ENCODE measurements around the gene BNC2.

The BNC2 gene

DNA sequence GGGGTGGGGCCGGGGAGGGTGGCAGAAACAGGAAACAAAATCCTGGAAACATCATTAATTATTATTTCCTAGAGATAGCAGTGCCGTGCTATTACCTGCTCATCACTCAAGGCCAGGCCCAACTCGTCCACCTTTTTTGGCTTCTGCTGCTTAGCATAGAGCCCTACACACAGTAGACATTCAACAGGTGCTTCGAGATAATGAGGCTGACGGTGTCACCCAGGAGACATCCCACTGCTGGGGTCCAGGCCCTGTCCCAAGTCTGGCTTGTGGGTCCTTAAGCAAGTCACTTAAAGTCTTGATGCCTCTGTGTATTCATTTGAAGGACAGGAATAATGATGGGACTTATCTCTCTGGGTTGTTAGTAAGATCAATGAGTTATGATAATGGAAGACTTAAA, 506.6 kb downstream of the BNC2 start:
- TF ChIP-seq, protein P1, sequence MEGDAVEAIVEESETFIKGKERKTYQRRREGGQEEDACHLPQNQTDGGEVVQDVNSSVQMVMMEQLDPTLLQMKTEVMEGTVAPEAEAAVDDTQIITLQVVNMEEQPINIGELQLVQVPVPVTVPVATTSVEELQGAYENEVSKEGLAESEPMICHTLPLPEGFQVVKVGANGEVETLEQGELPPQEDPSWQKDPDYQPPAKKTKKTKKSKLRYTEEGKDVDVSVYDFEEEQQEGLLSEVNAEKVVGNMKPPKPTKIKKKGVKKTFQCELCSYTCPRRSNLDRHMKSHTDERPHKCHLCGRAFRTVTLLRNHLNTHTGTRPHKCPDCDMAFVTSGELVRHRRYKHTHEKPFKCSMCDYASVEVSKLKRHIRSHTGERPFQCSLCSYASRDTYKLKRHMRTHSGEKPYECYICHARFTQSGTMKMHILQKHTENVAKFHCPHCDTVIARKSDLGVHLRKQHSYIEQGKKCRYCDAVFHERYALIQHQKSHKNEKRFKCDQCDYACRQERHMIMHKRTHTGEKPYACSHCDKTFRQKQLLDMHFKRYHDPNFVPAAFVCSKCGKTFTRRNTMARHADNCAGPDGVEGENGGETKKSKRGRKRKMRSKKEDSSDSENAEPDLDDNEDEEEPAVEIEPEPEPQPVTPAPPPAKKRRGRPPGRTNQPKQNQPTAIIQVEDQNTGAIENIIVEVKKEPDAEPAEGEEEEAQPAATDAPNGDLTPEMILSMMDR (IDR thresholded peaks at IDR 0.05; ENCODE audit: insufficient read depth, low read length, missing control alignments), result no peak
- POLR2A ChIA-PET, result interaction anchor here (0.6 kb wide), 1 partner anchor 36 kb away, joined by 4 read pairs; no protein-coding TSS in a partner anchor
- CTCF ChIA-PET, result interaction anchor here (1.1 kb wide), 1 partner anchor 22 kb away, joined by 3 read pairs; no protein-coding TSS in a partner anchor
- H3K4me3 ChIP-seq (ENCODE audit: low read depth, low read length), result no peak overlapping the region
- DNase-seq (ENCODE audit: low read depth, low spot score), result no peak

DNA sequence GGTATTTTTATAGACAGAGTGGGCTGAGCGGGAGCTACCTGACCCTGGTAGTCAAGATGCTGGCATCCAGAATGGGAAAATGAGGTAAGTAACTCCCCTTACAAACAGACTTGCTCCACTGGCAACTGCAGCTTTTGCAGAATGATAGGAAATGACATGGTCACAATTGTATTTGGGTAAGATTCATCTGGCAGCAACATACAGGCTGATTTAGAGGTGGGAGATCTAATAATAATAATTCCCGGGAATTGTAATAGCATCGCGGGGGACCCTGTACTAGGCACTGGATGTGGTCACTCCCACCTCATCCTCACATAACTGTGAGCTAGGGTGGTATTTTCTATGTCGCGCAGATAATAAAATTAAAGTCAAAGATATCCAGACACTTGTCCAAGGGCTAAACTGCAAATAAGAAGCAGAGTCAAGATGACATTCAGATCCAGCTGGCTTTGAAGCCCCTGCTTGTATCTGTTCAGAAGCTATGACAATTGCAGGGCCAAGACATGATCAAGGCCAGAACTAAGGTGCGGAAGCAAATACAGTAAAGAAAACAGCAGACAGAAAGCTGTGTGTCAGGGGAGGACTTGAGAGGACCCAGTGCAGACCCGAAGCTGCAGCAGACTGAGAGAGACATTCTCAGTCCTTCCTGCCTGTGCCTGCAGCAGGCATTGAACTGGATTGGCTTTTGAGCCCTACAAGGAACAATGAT, 507.2 kb downstream of the BNC2 start:
- H3K4me3 ChIP-seq (ENCODE audit: low read depth, low read length), result no peak overlapping the region
- no peak for DNase-seq (ENCODE audit: low read depth, low spot score)
- ChIA-PET CTCF (interaction anchor here (1.1 to 1.3 kb wide), 2 partner anchors 10 to 22 kb away, joined by 3 read pairs; no protein-coding TSS in a partner anchor), POLR2A (interaction anchor here (0.6 kb wide), 1 partner anchor 35 kb away, joined by 4 read pairs; no protein-coding TSS in a partner anchor)
- TF ChIP-seq, protein P1 (IDR thresholded peaks at IDR 0.05; ENCODE audit: insufficient read depth, low read length, missing control alignments), result no peak

DNA sequence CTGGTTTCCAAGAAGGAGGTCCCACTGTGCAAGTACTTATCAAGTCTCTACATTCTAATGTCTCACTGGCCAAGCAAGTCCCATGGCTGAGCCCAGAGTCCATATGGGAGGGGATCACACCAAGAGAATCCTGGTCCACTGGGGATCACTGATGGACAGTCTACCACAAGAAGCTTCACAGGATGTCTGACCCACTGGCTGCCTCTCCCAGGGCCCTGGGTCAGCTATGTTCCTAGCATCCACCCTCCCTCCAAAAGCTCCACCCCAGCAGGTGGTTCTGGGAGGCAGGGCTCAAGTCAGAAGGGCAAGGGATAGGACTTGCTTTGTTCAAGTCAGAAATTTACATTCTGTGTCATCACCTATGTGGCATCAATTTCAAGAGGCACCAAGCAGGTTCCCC, 508.5 kb downstream of the BNC2 start:
- CTCF ChIA-PET, result no interaction called here
- POLR2A ChIA-PET, result no interaction called here
- DNase-seq (ENCODE audit: low read depth, low spot score), result no peak
- H3K4me3 ChIP-seq (ENCODE audit: low read depth, low read length), result no peak overlapping the region
- TF ChIP-seq, protein P1 (IDR thresholded peaks at IDR 0.05; ENCODE audit: insufficient read depth, low read length, missing control alignments), result no peak

DNA sequence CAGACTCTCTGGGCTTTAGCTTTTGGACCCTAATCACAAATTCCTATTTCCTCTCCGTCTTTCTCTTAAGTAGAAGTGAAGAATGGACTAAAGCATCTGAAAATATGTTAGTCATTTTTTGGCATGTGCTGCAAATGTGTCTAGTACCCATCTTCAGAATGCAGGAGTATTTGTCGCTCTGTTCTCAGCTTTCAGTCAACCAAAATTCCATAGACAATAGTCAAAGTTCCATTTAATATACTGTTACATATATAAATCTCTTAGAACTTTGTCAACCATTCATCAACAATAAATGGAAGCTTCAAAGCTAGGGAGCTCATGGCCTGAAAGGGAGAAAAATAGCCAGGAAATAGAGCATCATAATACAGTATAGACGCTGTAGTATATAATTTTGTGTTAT, 509.4 kb downstream of the BNC2 start:
- ChIA-PET CTCF (no interaction called here), POLR2A (no interaction called here)
- no peak for DNase-seq (ENCODE audit: low read depth, low spot score)
- H3K4me3 ChIP-seq (ENCODE audit: low read depth, low read length), result no peak overlapping the region
- TF ChIP-seq, protein P1 (IDR thresholded peaks at IDR 0.05; ENCODE audit: insufficient read depth, low read length, missing control alignments), result no peak

DNA sequence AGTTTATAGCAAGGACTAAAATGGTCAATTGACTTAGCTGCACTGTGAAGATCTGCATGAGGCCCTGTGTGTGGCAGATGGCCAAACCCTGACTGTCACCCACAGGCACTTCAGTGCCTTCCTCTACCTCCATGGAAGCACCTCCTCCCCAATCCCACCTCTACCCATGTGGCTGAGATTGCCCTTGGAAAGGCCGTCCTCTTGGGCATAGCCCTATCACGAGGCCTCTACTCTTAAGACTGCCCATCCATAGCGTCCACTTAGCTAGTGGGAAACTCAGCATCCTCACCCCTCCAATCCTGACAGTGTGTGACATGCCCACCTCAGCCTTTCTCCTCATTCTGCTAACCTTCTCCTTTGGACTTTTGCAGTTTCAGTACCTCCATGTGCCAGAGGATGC, 510.2 kb downstream of the BNC2 start:
- no peak overlapping the region for H3K4me3 ChIP-seq (ENCODE audit: low read depth, low read length)
- DNase-seq (ENCODE audit: low read depth, low spot score), result no peak
- POLR2A ChIA-PET, result no interaction called here
- CTCF ChIA-PET, result no interaction called here
- TF ChIP-seq, protein P1 (IDR thresholded peaks at IDR 0.05; ENCODE audit: insufficient read depth, low read length, missing control alignments), result no peak

Measured in AG04449 (cell line).